ENCODE results near the gene FOSB. TPM values are rescaled to one million over a fixed set of nuclear protein-coding genes. Genes with fewer than 3 reads are reported as not detected.

FOSB gene
- total and polyA plus RNA-seq, 2 donors (not counting 3 experiments of a cell fraction or from before 2014, with no cell fraction given): 2.0 to 10.7 TPM

DNA sequence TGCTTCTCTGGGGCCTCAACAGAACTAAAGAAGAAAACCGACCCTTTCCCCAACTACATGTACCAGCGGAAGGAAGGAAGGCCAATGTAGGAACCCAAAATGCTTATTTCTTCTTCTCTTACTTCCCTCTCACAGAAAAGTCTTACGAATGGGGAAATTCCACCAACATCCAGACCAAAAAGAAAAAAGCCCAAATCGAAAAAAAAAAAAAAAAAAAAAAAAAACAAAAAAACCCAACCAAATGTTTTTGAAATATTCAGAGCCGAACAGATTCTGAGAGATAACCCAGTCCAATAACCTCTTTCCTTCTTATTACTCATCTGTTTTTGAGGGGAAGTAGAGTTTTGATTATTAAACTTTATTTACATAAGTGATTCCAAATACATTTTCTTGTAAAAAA lies 34.3 kb downstream of the FOSB start:
- FAIRE-seq (peak; percentile 18), DNase-seq (ENCODE audit: low read depth, low spot score) (no peak)
- Histone ChIP-seq H3K27ac (ENCODE audit: insufficient read depth, low read depth, low read length) (no peak overlapping the region), H4K20me1 (replicated peaks; ENCODE audit: control insufficient read depth, extremely low read depth, insufficient read depth, low read length) (no peaks in the 10 kb centered on the region), H3K4me3 (replicated peaks in 1 of 3; ENCODE audit: insufficient read depth in 1 of 3, low read depth in 1 of 3, low read length in 3 of 3) (no peak overlapping the region), H3K79me2 (ENCODE audit: control insufficient read depth, insufficient read depth, low read length) (peaks cover 2% of the 10 kb centered on the region), H2AFZ (ENCODE audit: low read depth, low read length) (no peak overlapping the region), H3K4me2 (ENCODE audit: insufficient read depth, low read length) (no peak overlapping the region), H3K36me3 (ENCODE audit: control insufficient read depth in 2 of 2, extremely low read depth in 1 of 2, insufficient read depth in 2 of 2, low read length in 2 of 2) (no peaks in the 10 kb centered on the region), H3K4me1 (ENCODE audit: control insufficient read depth, extremely low read depth, insufficient read depth, low read length) (peaks cover 22% of the 10 kb centered on the region), H3K27me3 (ENCODE audit: control insufficient read depth in 2 of 2, insufficient read depth in 2 of 2, low read length in 2 of 2) (peaks cover 0 to 6% of the 10 kb centered on the region in 2 experiments), H3K9me3 (replicated peaks; ENCODE audit: control insufficient read depth, insufficient read depth, low read length) (no peaks in the 10 kb centered on the region), H3K9me1 (replicated peaks; ENCODE audit: control insufficient read depth, extremely low read depth, insufficient read depth, low read length) (no peaks in the 10 kb centered on the region), H3K9ac (replicated peaks; ENCODE audit: extremely low read depth, insufficient read depth, low read length) (no peak overlapping the region)
- no peak for TF ChIP-seq POLR2A (IDR thresholded peaks at IDR 0.05; ENCODE audit: low read depth, low read length)
- dilution Hi-C loops (cut with MboI; ENCODE audit: extremely low pct_ligation_motif_present, low sequenced_read_pairs): no loop called here
- POLR2A ChIA-PET: no interaction called here
- no TSS peak for BruUV-seq (replicated peaks)
- intact Hi-C loops (cut with micrococcal nuclease): no loop called here
- CTCF ChIA-PET: no interaction called here

GRCh38 chr19:45503909-45504308 lies 36.1 kb downstream of the FOSB start:
- no peak for TF ChIP-seq MAX (IDR thresholded peaks at IDR 0.05; ENCODE audit: insufficient read depth, insufficient read length)
- no peak for TF ChIP-seq MYC (IDR thresholded peaks at IDR 0.05; ENCODE audit: low read depth, low read length)
- no peak for TF ChIP-seq POLR2A (IDR thresholded peaks at IDR 0.05; ENCODE audit: low read depth, low read length)
- no peak for TF ChIP-seq JUN (IDR thresholded peaks at IDR 0.05; ENCODE audit: borderline replicate concordance, insufficient read depth, insufficient read length, low read depth)
- TF ChIP-seq FOS (IDR thresholded peaks at IDR 0.05; ENCODE audit: borderline replicate concordance, insufficient read depth, low read length): no peak
- no peak for TF ChIP-seq POLR2AphosphoS5 (IDR thresholded peaks at IDR 0.05; ENCODE audit: insufficient read depth, low read depth, low read length)
- no peak for TF ChIP-seq EZH2 (IDR thresholded peaks at IDR 0.05; ENCODE audit: borderline replicate concordance, low read depth, low read length, severe bottlenecking)
- no peak for TF ChIP-seq CTCF (IDR thresholded peaks at IDR 0.05; ENCODE audit: extremely low read depth in 1 of 2, insufficient read depth in 1 of 2, low read depth in 1 of 2, low read length in 2 of 2)
- no peak for TF ChIP-seq GATA2 (IDR thresholded peaks at IDR 0.05; ENCODE audit: insufficient read depth, insufficient read length, low read depth, low read length)
- Histone ChIP-seq H3K9me3 (replicated peaks; ENCODE audit: control insufficient read depth, insufficient read depth, low read length) (no peaks in the 10 kb centered on the region), H3K36me3 (ENCODE audit: control insufficient read depth in 2 of 2, extremely low read depth in 1 of 2, insufficient read depth in 2 of 2, low read length in 2 of 2) (no peaks in the 10 kb centered on the region), H2AFZ (ENCODE audit: low read depth, low read length) (no peak overlapping the region), H3K4me2 (ENCODE audit: insufficient read depth, low read length) (no peak overlapping the region), H3K9me1 (replicated peaks; ENCODE audit: control insufficient read depth, extremely low read depth, insufficient read depth, low read length) (no peaks in the 10 kb centered on the region), H3K4me3 (replicated peaks in 1 of 3; ENCODE audit: insufficient read depth in 1 of 3, low read depth in 1 of 3, low read length in 3 of 3) (no peak overlapping the region), H3K4me1 (ENCODE audit: control insufficient read depth, extremely low read depth, insufficient read depth, low read length) (peaks cover 15% of the 10 kb centered on the region), H3K9ac (replicated peaks; ENCODE audit: extremely low read depth, insufficient read depth, low read length) (no peak overlapping the region), H3K27ac (ENCODE audit: insufficient read depth, low read depth, low read length) (no peak overlapping the region), H4K20me1 (replicated peaks; ENCODE audit: control insufficient read depth, extremely low read depth, insufficient read depth, low read length) (no peaks in the 10 kb centered on the region), H3K79me2 (ENCODE audit: control insufficient read depth, insufficient read depth, low read length) (peaks cover 19% of the 10 kb centered on the region), H3K27me3 (ENCODE audit: control insufficient read depth in 2 of 2, insufficient read depth in 2 of 2, low read length in 2 of 2) (no peaks in the 10 kb centered on the region)
- dilution Hi-C loops (cut with MboI; ENCODE audit: extremely low pct_ligation_motif_present, low sequenced_read_pairs): no loop called here
- DNase-seq (ENCODE audit: low read depth, low spot score): no peak
- ChIA-PET POLR2A (interaction anchor here (0.7 kb wide), 1 partner anchor 1193 kb away, joined by 5 read pairs; no protein-coding TSS in a partner anchor), CTCF (no interaction called here)
- intact Hi-C loops (cut with micrococcal nuclease): no loop called here
- BruUV-seq (replicated peaks): no TSS peak
- no peak for FAIRE-seq

Data from endothelial cell of umbilical vein (primary cell).